Activated CD4-positive, CD25-positive, alpha-beta regulatory T cell treated with anti-CD3 and anti-CD28 coated beads, Interleukin-2, amount 50 U/mL, for 24 hours (primary cell): ENCODE results near the gene ELAVL3.
"Not testable (repeated sequence)": the region's sequence is repeated elsewhere in the genome, so short reads cannot be mapped to it uniquely, and the experiment has no call there.

Experiments used
- ATAC-seq, 2 donors: fragments of 150-1000 bp; cut with Tn5 transposase; one replicate each; pipeline ENCODE4 v1.10.0; 2021; ENCODE audit warnings: mild to moderate bottlenecking in 1 of 2, moderate library complexity in 1 of 2

ELAVL3 gene

GRCh38 chr19:11458912-11459311 lies 21.9 kb downstream of the ELAVL3 start:
- not testable (repeated sequence) for ATAC-seq

GRCh38 chr19:11458236-11458900 lies 22.5 kb downstream of the ELAVL3 start:
- ATAC-seq: no peak

GRCh38 chr19:11457831-11458230 lies 23.0 kb downstream of the ELAVL3 start:
- ATAC-seq: no peak

GRCh38 chr19:11457115-11457514 lies 23.7 kb downstream of the ELAVL3 start:
- ATAC-seq: no peak

- no peak for ATAC-seq
These were observed 24.2 kb downstream of the ELAVL3 start for GRCh38 chr19:11456659-11457058.

- ATAC-seq: not testable (repeated sequence)
These were observed 25.7 kb downstream of the ELAVL3 start for GRCh38 chr19:11455233-11455554.

GRCh38 chr19:11453468-11454341 lies 27.1 kb downstream of the ELAVL3 start:
- ATAC-seq: no peak

- ATAC-seq: no peak
These were observed 28.1 kb downstream of the ELAVL3 start for GRCh38 chr19:11452620-11453310.

GRCh38 chr19:11451871-11452619 lies 28.8 kb downstream of the ELAVL3 start:
- ATAC-seq: no peak

GRCh38 chr19:11451327-11451870 lies 29.4 kb downstream of the ELAVL3 start:
- ATAC-seq: no peak

- no peak for ATAC-seq
These were observed 30.1 kb downstream of the ELAVL3 start for GRCh38 chr19:11450570-11451326.

- no peak for ATAC-seq
These were observed 31.8 kb downstream of the ELAVL3 start for GRCh38 chr19:11448923-11449554.

- ATAC-seq: no peak
These were observed 32.4 kb downstream of the ELAVL3 start for GRCh38 chr19:11448410-11448809.

GRCh38 chr19:11447347-11448262 lies 33.2 kb downstream of the ELAVL3 start:
- ATAC-seq: no peak

GRCh38 chr19:11446652-11447301 lies 34.1 kb downstream of the ELAVL3 start:
- ATAC-seq: peak; percentile 51 to 64

GRCh38 chr19:11446271-11446651 lies 34.6 kb downstream of the ELAVL3 start:
- no peak for ATAC-seq

GRCh38 chr19:11445141-11445540 lies 35.7 kb downstream of the ELAVL3 start:
- no peak for ATAC-seq

GRCh38 chr19:11444059-11444458 lies 36.8 kb downstream of the ELAVL3 start:
- ATAC-seq: no peak

- ATAC-seq: no peak
These were observed 42.9 kb downstream of the ELAVL3 start for GRCh38 chr19:11437955-11438354.
